HG02885 (cell line): ENCODE data around the gene TAS2R38.
"Not testable (repeated sequence)": the region's sequence is repeated elsewhere in the genome, so short reads cannot be mapped to it uniquely, and the experiment has no call there.

Source experiments
- ATAC-seq: cut with Tn5 transposase; IDR thresholded peaks from one replicate; pipeline ENCODE4 v1.9.1; 2021; ENCODE audit warnings: mild to moderate bottlenecking; ENCODE audit not compliant: unreplicated experiment, poor library complexity

TAS2R38 gene

DNA sequence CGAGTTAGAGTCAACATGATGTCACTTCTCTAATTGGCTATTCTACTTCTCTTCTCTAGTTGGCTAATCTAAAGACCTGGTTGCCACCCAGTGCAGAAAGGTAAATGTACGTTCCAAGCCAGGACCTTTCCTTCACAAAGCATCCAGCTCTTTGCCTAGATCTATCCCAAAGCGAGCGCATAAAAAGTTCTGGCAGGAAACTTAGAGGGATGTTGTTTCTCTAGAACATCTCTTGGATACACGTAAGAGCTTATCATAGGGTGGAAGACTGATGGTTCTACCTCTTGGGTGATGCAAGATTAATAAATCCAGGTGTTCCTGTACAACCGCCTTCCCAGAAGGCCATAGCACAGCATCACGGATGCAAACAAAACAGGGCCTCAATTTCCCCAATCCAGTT, at the start of gene TAS2R38:
Gene TAS2R38, minus strand, starts transcription at position 101 of the 400 bp plus-strand sequence. Its CDS starts 84 bp downstream, at position 17.
- no peak for ATAC-seq

DNA sequence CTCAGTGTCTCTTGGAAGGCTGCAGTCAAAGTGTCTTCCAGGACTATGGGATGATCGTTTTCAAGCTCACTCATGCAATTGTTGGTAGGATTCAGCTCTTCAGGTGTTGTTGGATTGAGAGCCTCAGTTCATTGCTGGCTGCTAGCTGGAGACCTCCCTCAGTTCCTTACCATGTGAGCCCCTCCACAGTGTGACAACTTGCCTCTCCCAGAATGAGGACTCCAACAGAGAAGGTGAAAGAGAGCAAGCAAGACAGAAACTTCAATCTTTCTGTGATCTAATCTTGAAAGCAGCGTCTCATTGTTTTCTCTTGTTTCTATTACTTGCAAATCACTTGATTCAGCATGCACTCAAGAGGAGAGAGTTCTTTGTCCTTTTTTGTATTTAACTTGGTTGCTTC, 44.6 kb upstream of the TAS2R38 start:
- no peak for ATAC-seq

DNA sequence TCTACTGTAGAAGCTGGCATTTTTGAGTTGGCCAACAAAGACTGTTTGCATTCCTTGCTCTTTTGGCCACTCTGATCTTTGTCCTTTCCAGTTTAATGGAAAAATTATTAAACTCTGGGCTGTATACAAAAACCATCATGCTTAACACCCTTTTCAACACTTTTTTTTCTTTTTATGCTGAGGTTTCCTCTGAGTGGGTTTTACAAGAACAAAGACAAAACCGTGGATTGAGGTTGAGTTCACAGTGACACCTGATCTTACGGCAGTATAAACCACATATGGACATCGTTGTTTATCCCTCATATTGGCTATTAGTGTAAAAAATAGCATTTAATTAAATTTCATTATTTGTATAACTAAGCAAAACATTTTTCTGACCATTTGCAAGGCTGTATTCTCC, 43.9 kb upstream of the TAS2R38 start:
- ATAC-seq = no peak

DNA sequence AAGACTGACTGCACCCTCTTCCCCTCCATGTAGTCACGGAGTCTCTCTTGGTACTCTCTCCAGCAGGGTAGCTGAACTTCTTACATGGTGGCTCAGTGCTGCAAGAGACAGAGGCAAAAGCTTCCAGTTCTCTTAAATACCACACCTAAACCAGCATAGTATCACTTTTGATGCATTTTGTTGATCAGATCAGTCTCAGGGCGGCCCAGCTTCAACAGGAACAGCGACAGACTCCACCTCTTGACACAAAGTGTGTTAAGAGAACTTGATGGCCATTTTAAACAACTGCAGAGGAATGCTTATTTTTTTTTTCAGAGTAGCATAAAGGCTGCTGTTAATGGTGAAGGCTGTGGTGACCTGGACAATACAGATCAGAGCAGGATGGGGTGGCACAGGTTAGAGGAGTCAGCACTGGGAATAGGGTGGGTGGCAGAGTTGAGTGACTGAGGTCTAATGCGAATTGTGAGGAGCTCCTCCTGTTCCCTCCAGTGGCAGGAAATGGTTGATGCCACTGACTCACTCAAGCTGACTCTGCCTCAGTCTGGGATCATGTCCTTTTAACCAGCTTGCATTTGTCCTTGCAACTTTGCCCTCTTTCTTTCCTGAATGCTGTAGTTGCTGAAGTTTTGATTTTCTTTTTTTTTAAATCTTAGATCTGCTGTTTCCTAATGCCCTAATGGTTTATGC, 39.4 kb upstream of the TAS2R38 start:
- no peak for ATAC-seq

DNA sequence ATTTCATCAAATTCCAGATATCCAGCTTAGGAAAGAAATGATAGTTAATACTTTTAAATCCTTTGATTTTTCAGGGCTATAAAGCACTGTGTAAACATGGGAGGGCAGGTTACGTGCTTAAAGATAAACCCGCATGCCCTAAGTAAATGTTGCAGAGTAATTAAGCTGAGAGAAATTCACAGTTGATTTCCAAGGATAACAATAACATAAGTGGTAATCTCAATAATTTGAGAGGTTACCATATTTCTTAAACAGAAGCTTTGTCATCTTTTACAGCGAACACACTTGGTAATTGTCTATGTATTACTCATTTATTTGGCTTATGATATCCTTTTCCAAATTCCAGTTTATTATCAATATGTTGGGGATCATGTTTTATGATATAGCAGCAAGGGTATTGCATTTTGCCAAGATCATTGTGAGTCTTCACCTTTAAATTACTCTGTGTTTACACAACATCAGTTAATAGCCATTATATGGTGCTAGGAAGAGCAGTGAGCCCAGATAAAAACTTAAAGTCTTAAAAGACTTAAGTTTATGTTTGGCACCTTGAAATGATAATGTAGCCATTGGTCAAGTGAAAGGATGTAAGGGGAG, 37.5 kb upstream of the TAS2R38 start:
- no peak for ATAC-seq

DNA sequence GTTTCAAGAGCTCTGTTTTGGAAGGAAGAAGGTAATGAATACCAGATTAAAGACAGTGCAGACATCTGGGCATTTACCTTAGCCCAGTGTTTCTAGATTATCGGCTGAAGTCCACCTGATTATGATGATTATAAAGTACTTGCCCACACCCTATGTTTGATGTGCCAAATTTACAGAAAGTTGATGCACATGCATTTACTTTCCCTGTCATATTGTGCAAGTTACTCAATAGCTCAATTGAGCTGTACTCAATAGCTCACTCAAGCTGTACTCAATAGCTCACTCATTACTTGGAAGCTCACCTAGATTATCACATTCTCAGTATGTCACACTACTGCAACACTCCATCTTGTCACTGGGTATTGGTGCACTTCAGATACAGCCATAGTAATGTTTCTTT, 35.6 kb upstream of the TAS2R38 start:
- no peak for ATAC-seq

DNA sequence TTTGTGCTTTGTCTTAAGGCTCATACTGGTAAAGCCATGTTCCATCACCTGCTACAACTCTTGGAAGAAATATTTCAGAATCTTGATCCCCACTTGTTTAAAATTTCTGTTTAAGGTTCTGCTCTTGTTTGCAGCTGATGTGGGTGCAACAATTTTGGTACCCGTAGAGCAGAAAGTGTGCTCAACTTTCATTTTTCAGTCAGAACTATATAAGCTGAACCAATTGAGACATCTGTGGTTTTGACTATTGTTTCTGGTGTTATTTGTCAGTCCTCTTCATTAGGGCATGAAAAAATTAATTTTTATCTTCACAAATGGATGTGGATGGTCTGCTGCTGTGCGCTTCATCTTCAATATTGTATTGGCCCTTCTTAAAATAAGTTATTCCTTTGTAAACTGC, 33.0 kb upstream of the TAS2R38 start:
- no peak for ATAC-seq

DNA sequence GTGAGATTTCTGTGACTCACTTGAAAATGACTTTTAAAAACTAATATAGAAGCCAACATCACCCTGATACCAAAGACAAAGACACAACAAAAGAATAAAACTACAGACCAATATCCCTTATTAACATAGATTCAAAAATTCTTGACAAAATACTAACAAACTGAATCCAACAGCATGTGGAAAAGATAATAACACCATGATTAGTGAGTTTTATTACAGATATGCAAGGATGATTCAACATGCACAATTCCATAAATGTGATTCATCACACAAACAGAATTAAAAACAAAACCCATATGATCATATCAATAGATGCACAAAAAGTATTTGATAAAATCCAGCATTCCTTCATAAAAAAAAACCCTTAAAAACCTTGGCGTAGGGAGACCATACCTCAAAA, 28.6 kb upstream of the TAS2R38 start:
- no peak for ATAC-seq

DNA sequence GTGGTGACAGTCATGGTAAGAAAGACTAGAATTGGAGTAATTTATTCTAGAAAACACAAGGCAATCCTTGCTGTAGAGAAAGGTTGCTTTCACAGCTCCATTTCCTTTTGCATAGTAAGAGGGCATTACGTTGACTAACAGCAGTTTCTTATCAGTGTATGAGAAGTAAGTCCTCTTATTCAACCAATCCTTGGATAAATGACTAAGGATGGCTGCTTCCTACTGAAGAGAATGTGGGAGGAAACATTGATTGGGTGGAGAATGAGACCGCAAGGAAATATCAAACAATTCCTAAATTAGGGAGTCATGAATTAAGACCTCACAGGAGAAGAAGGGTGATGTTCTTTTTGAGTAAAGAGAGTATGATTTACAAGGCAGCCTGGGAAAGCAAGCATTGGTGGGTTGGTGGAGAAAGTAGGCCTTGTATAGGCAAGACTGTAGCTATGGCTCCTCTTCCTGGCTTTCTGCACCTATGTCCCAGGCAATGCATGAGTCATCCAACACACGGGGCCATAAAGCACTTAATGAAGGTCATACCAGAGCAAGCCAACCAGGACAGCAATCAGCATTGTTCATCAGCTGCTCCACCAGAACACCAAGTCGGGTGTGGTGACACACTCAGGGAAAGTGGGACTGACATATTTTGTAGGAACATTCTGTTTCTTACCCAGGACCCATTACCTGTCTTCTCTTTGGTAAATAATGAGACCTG, 27.7 kb upstream of the TAS2R38 start:
- no peak for ATAC-seq

DNA sequence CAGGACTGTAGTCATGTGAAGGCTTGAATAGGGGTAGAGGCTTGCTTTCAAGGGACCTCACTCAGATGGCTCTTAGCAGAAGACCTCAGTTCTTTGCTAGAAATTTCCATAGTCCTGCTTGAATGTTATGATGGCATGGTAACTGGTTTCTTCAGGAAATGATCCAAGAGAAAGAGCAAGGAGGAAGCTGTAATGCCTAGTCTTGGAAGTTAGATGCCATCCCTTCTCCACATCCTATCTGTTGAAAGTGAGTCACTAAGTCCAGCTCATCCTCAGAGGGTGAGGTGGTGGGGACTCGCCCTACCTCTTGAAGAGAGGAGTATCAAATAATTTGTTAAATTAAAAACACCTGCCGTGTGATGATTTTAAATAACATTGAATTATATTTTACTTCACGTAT, 26.7 kb upstream of the TAS2R38 start:
- ATAC-seq = no peak

DNA sequence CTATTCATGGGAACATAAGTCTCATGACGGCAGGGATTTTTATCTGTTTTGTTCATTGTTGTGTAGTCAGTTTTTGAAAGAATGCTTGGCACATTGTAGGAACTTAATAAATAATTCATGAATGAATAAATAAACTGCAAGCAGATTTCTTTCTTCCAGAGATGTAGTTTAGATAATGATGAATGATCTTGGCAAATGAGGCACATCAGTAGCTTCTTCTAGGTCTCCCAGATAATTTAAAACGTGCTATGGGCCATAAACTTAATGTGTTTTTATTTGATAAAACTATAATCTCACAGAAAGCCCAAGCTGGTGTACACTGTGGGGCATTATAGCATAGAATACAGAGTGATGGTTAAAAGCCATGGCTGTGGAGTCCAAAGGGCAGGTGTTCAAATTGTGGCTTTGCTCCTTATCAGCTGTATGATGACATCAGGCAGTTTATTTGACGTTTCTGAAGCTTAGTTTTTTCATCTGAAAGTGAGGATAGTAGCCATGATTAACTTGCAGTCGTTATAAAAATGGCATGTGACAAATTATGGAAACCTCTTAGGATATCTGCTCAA, 25.6 kb upstream of the TAS2R38 start:
- ATAC-seq = no peak

DNA sequence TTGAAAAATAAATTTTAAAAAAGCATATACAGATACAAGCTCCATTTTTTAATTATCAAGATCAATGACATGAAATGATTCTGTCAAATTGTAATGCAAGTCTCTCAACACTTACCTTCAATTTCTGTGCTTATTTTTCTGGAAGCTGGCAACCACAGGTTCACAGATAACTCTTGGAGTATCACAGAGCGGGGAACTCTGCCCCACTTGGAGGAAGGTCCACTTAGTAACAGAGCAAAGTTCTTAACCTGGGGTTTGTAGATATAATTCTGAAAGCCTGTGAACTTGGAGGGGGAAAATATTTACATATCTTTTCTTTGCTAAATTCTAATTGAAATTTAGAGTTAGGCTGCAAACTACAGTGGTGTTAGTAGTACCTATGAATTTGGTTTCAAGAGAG, 19.8 kb upstream of the TAS2R38 start:
- ATAC-seq = no peak

DNA sequence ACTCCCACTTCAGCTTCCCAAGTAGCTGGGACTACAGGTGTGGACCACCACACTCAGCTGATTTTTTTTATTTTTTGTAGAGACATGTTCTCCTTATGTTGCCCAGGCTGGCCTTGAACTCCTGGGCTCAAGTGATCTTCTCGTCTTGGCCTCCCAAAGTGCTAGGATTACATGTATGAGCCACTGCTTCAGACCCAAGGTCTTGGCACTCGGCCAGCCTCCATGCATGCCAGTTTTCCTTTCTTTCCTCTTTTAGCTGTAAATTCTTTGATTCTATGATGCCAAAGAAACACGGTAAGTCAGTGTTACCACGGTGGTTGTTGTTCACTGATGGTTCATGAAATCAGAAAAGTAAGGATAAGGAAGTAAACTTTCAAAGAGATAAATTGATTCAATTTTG, 19.1 kb upstream of the TAS2R38 start:
- no peak for ATAC-seq

DNA sequence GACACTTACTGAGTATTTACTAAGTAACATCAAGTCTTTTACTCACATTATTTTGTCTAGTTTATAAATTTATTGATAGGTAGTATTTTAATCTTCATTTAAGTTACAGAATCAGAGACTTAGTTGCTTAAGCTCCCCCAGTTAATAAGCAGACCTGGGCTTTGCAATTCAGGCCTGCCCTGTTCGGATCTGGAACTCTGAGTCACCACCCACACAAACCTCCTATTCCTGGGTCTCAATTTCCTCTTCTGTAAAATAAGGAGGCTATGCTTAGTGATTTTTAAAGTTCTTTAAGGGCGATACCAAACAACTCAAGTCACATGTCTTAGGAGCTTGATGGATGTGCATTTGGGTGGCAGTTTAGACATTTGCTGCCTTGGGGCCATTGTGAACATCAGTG, 18.6 kb upstream of the TAS2R38 start:
- ATAC-seq = no peak

DNA sequence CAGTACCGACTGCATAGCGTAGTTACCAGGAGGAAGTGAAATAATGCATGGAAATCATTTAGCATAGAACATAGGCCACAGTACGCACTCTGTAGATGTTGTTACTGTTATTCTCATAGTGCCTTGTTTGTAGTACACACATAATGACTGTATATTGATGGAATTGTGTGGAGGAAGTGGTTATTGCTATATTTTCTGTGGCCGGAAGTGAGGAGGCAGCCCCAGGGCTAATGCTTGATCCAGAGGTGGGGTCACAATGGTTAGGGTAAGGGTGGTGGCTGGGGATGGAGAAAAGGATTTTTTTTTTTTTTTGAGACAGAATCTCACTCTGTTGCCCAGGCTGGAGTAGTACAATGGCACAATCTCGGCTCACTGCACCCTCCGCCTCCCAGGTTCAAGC, 17.6 kb upstream of the TAS2R38 start:
- no peak for ATAC-seq

DNA sequence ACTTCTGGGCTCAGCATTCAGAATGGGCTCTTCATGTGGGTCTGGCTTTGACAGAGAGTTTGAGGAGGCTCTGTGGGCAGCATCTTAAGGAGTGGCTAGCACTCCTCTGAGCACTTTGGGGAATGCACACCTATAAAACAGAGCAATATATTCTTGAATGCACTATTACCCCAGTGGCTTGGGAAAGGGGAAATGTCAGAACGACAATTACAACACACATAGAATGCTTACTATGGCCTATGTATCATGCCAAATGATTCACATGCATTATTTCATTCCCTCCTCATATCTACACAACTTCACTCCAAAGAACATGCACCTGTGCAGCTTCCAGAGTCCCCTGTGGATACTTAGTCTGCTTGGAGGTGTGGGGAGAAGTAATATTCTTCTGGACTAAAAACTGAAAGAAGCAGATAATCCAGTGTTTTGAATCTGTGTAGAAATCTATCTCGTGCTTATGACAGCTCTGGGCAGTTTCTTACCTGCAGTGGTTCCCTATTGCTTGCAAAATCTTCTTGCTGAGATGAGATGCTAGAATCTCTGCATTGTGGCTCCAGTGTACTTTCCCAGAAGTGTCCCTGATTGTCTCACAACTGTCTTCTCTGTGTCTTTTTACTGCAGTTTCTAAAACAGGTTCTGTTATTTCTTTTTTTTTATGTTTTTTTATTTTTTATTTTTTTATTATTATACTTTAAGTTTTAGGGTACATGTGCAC, 16.6 kb upstream of the TAS2R38 start:
- no peak for ATAC-seq

DNA sequence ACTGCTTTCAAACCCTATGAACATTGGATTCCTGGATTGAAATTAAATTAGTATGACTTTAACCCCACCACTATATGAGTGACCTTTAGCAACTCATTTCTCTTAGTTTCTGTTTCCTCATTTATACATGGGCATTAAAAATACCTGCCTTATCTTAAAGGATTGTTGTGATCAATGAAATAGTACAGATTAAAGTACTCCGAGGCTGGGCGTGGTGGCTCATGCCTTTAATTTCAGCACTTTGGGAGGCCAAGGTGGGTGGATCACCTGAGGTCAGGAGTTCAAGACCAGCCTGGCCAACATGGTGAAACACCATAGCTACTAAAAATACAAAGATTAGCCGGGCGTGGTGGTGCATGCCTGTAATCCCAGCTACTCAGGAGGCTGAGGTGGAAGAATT, 14.2 kb upstream of the TAS2R38 start:
- not testable (repeated sequence) for ATAC-seq

DNA sequence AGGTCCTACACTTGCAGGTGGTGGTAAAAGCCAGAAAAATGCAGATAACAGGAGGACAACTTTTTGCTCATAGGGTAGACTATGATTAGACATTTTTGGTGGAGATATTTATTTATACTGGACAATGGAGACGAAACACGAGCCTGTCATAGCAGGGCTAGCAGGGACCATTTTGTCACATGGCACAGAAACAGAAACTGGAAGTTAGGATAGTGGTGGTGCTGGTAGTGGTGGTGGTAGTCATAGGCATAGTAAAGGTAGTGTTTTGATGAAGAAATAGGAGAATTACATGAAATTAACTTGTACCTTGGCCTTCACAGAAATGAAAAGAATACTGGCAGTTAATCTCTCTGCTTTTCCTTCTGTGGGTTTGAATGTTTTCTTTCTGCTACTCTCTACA, 13.3 kb upstream of the TAS2R38 start:
- no peak for ATAC-seq

DNA sequence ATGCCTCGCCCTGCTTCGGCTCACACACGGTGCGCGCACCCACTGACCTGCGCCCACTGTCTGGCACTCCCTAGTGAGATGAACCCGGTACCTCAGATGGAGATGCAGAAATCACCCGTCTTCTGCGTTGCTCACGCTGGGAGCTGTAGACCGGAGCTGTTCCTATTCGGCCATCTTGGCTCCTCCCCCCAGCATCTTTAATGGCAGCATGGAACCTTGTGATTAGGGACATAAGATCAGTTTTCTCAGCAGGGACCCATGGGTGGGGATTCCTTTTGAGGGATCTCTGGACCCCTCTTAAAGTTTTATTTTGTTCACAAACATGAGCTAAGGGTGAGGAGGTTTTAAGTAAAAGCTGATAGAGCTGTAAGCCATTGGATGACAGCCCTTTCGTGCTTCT, 12.4 kb upstream of the TAS2R38 start:
- not testable (repeated sequence) for ATAC-seq

DNA sequence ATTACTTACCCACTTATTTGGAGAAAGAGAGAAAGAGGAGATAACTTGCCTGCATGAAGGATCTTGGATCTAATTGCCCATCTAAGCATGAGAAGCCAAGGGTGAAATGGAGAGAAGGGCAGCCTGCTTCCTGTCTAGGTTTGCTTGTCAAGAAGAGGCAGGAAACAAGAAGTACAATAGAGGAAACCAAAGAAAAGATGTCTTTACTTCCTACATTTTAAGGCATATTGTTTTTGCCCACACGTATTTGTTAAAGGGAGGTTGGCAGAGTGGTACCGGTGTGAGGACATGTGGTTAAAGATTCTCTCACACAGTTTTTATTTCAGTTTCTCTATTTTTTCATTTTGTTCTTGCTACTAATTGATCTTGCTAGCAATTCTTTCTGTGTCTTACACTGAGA, 6.0 kb upstream of the TAS2R38 start:
- ATAC-seq = no peak

DNA sequence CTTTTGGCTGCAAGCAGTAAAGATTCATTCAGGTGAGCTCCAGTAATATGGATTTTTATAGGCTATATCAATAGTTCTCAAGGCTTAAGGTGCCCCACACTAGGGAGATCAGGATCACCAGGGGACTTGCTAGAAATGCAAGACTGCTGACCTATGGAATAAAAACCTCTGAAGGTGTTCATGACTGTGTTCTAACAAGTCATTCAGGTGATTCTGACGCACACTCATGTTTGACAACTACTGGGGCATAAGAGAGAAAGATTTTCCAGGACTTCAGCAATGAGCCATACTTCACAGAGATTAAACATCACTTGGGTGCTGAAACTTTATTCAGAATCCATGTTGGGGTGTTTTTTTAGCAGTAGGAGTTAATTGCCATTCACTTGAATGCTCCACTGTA, 4.8 kb upstream of the TAS2R38 start:
- ATAC-seq = no peak
